H9 (cell line): ENCODE measurements around the gene ANKRD11. TPM values are rescaled to one million over a fixed set of nuclear protein-coding genes. Genes with fewer than 3 reads are reported as not detected.

Source experiments
- DNase-seq: peaks from one replicate; pipeline ENCODE4 v3.0.0-alpha.2; 2017
- H2AFZ ChIP-seq: one replicate; pipeline ENCODE4 v1.6.1; 2013; ENCODE audit warnings: mild to moderate bottlenecking, low read length, control low read depth, moderate library complexity
- H2AK5ac ChIP-seq: 2 replicates; pipeline ENCODE4 v1.6.1; 2013; ENCODE audit warnings: low read length, control low read depth, mixed read lengths; ENCODE audit not compliant: insufficient read length
- H2BK120ac ChIP-seq: one replicate; pipeline ENCODE4 v1.6.1; 2013; ENCODE audit warnings: low read depth, mild to moderate bottlenecking, low read length, control low read depth, inconsistent platforms; ENCODE audit not compliant: poor library complexity, severe bottlenecking
- H2BK12ac ChIP-seq: 2 replicates; pipeline ENCODE4 v1.6.1; 2013; ENCODE audit warnings: low read length, control low read depth, mixed read lengths, low read depth; ENCODE audit not compliant: insufficient read length
- H2BK15ac ChIP-seq: 2 replicates; pipeline ENCODE4 v1.6.1; 2013; ENCODE audit warnings: low read depth, low read length, control low read depth
- H2BK20ac ChIP-seq: one replicate; pipeline ENCODE4 v1.6.1; 2013; ENCODE audit warnings: low read depth, mild to moderate bottlenecking, low read length, control low read depth, inconsistent platforms; ENCODE audit not compliant: poor library complexity, severe bottlenecking
- H2BK5ac ChIP-seq: 2 replicates; pipeline ENCODE4 v1.6.1; 2013; ENCODE audit warnings: low read length, control low read depth, mixed read lengths; ENCODE audit not compliant: insufficient read length
- H3K14ac ChIP-seq: 2 replicates; pipeline ENCODE4 v1.6.1; 2013; ENCODE audit warnings: low read length, control low read depth; ENCODE audit not compliant: insufficient read depth
- H3K18ac ChIP-seq: 2 replicates; pipeline ENCODE4 v1.6.1; 2013; ENCODE audit warnings: low read depth, mild to moderate bottlenecking, mixed read lengths, low read length, control low read depth; ENCODE audit not compliant: insufficient read length
- H3K23ac ChIP-seq: 2 replicates; pipeline ENCODE4 v1.6.1; 2013; ENCODE audit warnings: low read length, control low read depth, mixed read lengths, low read depth; ENCODE audit not compliant: insufficient read length
- H3K23me2 ChIP-seq: 2 replicates; pipeline ENCODE4 v1.6.1; 2013; ENCODE audit warnings: low read depth, mild to moderate bottlenecking, mixed read lengths, low read length, control low read depth; ENCODE audit not compliant: insufficient read length, poor library complexity, severe bottlenecking
- H3K27ac ChIP-seq: 2 replicates; pipeline ENCODE4 v1.5.1; 2013; ENCODE audit warnings: low read length, control low read depth, mixed read lengths, low read depth; ENCODE audit not compliant: insufficient read length
- H3K27me3 ChIP-seq: 2 replicates; pipeline ENCODE4 v1.6.1; 2013; ENCODE audit warnings: low read length, control low read depth, inconsistent platforms; ENCODE audit not compliant: insufficient read depth
- H3K4ac ChIP-seq: 2 replicates; pipeline ENCODE4 v1.6.1; 2013; ENCODE audit warnings: low read depth, mild to moderate bottlenecking, control low read depth, inconsistent platforms, low read length, moderate library complexity
- H3K4me1 ChIP-seq: 2 replicates; pipeline ENCODE4 v1.6.1; 2013; ENCODE audit warnings: low read length, control low read depth, inconsistent platforms; ENCODE audit not compliant: insufficient read depth
- H3K4me2 ChIP-seq: 2 replicates; pipeline ENCODE4 v1.6.1; 2013; ENCODE audit warnings: low read length, control low read depth, mixed read lengths; ENCODE audit not compliant: insufficient read length, insufficient read depth
- H3K56ac ChIP-seq: 2 replicates; pipeline ENCODE4 v1.6.1; 2013; ENCODE audit warnings: low read depth, mild to moderate bottlenecking, mixed read lengths, low read length, control low read depth; ENCODE audit not compliant: insufficient read length
- H3K79me1 ChIP-seq: 2 replicates; pipeline ENCODE4 v1.6.1; 2013; ENCODE audit warnings: low read depth, mild to moderate bottlenecking, moderate library complexity, low read length, control low read depth, inconsistent platforms; ENCODE audit not compliant: insufficient read depth, poor library complexity, severe bottlenecking
- H3K79me2 ChIP-seq: 2 replicates; pipeline ENCODE4 v1.6.1; 2013; ENCODE audit warnings: low read length, control low read depth, inconsistent platforms; ENCODE audit not compliant: insufficient read depth
- H3K9ac ChIP-seq: 2 replicates; pipeline ENCODE4 v1.6.1; 2013; ENCODE audit warnings: low read length, control low read depth, mixed read lengths; ENCODE audit not compliant: insufficient read length; ENCODE audit errors: extremely low read depth
- H3K9me3 ChIP-seq: one replicate; pipeline ENCODE4 v1.6.1; 2013; ENCODE audit warnings: low read depth, low read length, inconsistent platforms; ENCODE audit not compliant: control insufficient read depth
- H3T11ph ChIP-seq: one replicate; pipeline ENCODE4 v1.6.1; 2013; ENCODE audit warnings: mild to moderate bottlenecking, low read length, control low read depth, inconsistent platforms
- H4K20me1 ChIP-seq: one replicate; pipeline ENCODE4 v1.6.1; 2013; ENCODE audit not compliant: control insufficient read depth, insufficient read length, insufficient read depth
- H4K5ac ChIP-seq: 2 replicates; pipeline ENCODE4 v1.6.1; 2013; ENCODE audit warnings: low read depth, mild to moderate bottlenecking, mixed read lengths, low read length, control low read depth; ENCODE audit not compliant: insufficient read length
- H4K8ac ChIP-seq: replicated peaks from 2 replicates; pipeline ENCODE4 v1.6.1; 2013; ENCODE audit warnings: low read length, control low read depth, mixed read lengths, low read depth; ENCODE audit not compliant: insufficient read length
- H4K91ac ChIP-seq: 2 replicates; pipeline ENCODE4 v1.6.1; 2013; ENCODE audit warnings: low read depth, mild to moderate bottlenecking, moderate library complexity, mixed read lengths, low read length, control low read depth; ENCODE audit not compliant: insufficient read length
- H3K27ac Mint-ChIP-seq, 3 experiments: 2 replicates in 2 of 3; 3 replicates in 1 of 3; pipeline ENCODE4 v1.8.0; 2020 to 2021; ENCODE audit warnings: mixed read lengths in 3 of 3, mild to moderate bottlenecking in 1 of 3, moderate library complexity in 1 of 3
- H3K27me3 Mint-ChIP-seq: 2 replicates; pipeline ENCODE4 v1.8.0; 2021; ENCODE audit warnings: low read depth, mild to moderate bottlenecking, moderate library complexity, mixed read lengths
- H3K36me3 Mint-ChIP-seq, 3 experiments: 2 replicates in 2 of 3; 3 replicates in 1 of 3; pipeline ENCODE4 v1.8.0; 2020 to 2021; ENCODE audit warnings: low read depth in 3 of 3, mixed read lengths in 3 of 3; ENCODE audit not compliant: insufficient read depth in 1 of 3
- H3K4me1 Mint-ChIP-seq, 2 experiments: 2 replicates each; pipeline ENCODE4 v1.8.0; 2020; ENCODE audit warnings: mixed read lengths in 2 of 2
- H3K4me3 Mint-ChIP-seq, 2 experiments: 2 replicates in 1 of 2; 3 replicates in 1 of 2; pipeline ENCODE4 v1.8.0; 2020 to 2021; ENCODE audit warnings: mild to moderate bottlenecking in 2 of 2, mixed read lengths in 2 of 2, moderate library complexity in 1 of 2
- H3K9me3 Mint-ChIP-seq, 2 experiments: 2 replicates in 1 of 2; 3 replicates in 1 of 2; pipeline ENCODE4 v1.8.0; 2020; ENCODE audit warnings: mild to moderate bottlenecking in 2 of 2, mixed read lengths in 2 of 2, moderate library complexity in 1 of 2
- CTCF ChIP-seq: fragments of 200-600 bp; sonication (generic); conservative IDR thresholded peaks from 3 replicates; pipeline ENCODE4 v1.8.0; 2021; ENCODE audit warnings: antibody characterized with exemption, mild to moderate bottlenecking
- WGBS: extraction: QIAGEN DNeasy Blood & Tissue Kit; methylation state at CpG from one replicate; pipeline ENCODE4 v1.1.7; 2013; ENCODE audit warnings: missing lambda C conversion rate, low lambda C conversion rate, mixed read lengths; ENCODE audit not compliant: insufficient read length; ENCODE audit errors: extremely low coverage; 5-methylcytosine and 5-hydroxymethylcytosine counted together
- total RNA-seq: library from RNA; stranded (reverse); gene quantifications from 2 replicates; pipeline ENCODE4 v1.2.1, GENCODE V29; 2021

Gene ANKRD11
- total RNA-seq, 1 experiment from 2014 or later, result 181 TPM

- H3K23me2 ChIP-seq, result no peaks in the 10 kb centered on the region
- H3K4me2 ChIP-seq, result no peak overlapping the region
- Mint-ChIP-seq H3K4me3 (no peak overlapping the region), H3K27ac (peak overlapping the region; percentile 40 to 70 (median 65); a peak in 5 of 7 replicates), H3K36me3 (peaks cover 2 to 14% (median 11%) of the 10 kb centered on the region in 3 experiments; a peak in 5 of 7 replicates), H3K4me1 (peaks cover 49 to 56% of the 10 kb centered on the region in 2 experiments), H3K9me3 (no peaks in the 10 kb centered on the region), H3K27me3 (no peaks in the 10 kb centered on the region)
- no peak overlapping the region for H3K56ac ChIP-seq
- H3K14ac ChIP-seq, result peak overlapping the region; percentile 22; the same call in 1 of the 2 replicates
- H2BK12ac ChIP-seq, result no peak overlapping the region
- H4K91ac ChIP-seq, result no peak overlapping the region
- no peak overlapping the region for H2AFZ ChIP-seq
- no peak overlapping the region for H3K27ac ChIP-seq
- DNase-seq, result no peak
- H3K9me3 ChIP-seq, result no peaks in the 10 kb centered on the region
- H3K9ac ChIP-seq, result no peak overlapping the region
- H4K20me1 ChIP-seq, result peaks cover 6% of the 10 kb centered on the region
- WGBS, result no CpG with 5 or more reads among the region's 27 CpGs
- H4K8ac ChIP-seq, result no peak overlapping the region
- no peak overlapping the region for H2AK5ac ChIP-seq
- H3K79me1 ChIP-seq, result peaks cover 14% of the 10 kb centered on the region
- peaks cover 26% of the 10 kb centered on the region; the same call in 1 of the 2 replicates for H3K4me1 ChIP-seq
- no peak overlapping the region for H3K4ac ChIP-seq
- no peaks in the 10 kb centered on the region for H3K27me3 ChIP-seq
- no peak overlapping the region for H3K23ac ChIP-seq
- H2BK120ac ChIP-seq, result no peak overlapping the region
- H2BK5ac ChIP-seq, result no peak overlapping the region
- H3K79me2 ChIP-seq, result peaks cover 76% of the 10 kb centered on the region
- no peak overlapping the region for H3T11ph ChIP-seq
- H2BK20ac ChIP-seq, result no peak overlapping the region
- no peak overlapping the region for H4K5ac ChIP-seq
- H3K18ac ChIP-seq, result no peak overlapping the region
- TF ChIP-seq CTCF, result no peak
- no peak overlapping the region for H2BK15ac ChIP-seq
Observed at GRCh38 chr16:89401641-89402445, 88.5 kb downstream of the ANKRD11 start.
